ENCODE data around the gene ASXL1.
A peak's percentile ranks its signal among the peaks of the same experiment; 100 is the strongest.

ASXL1 gene

GRCh38 chr20:32357375-32357868 lies 709 bp upstream of the ASXL1 start:
- TF ChIP-seq POLR2AphosphoS5 (IDR thresholded peaks at IDR 0.05; ENCODE audit: low read depth, low read length) (no peak; the same call in 1 of the 2 replicates), TAF1 (IDR thresholded peaks at IDR 0.05; ENCODE audit: borderline replicate concordance, insufficient read depth, low read length) (no peak), FOXP2 (optimal IDR thresholded peaks at IDR 0.05; ENCODE audit: borderline replicate concordance, extremely low read depth, extremely low read length, insufficient read depth) (no peak), SIN3A (IDR thresholded peaks at IDR 0.05; ENCODE audit: borderline replicate concordance, insufficient read depth, low read length) (no peak), REST (IDR thresholded peaks at IDR 0.05; ENCODE audit: insufficient read depth in 1 of 2, low read depth in 2 of 2, low read length in 2 of 2) (no peak; a peak in 1 of 4 replicates)

GRCh38 chr20:32358632-32358882 lies 426 bp downstream of the ASXL1 start:
- no peak for TF ChIP-seq SIN3A (IDR thresholded peaks at IDR 0.05; ENCODE audit: borderline replicate concordance, insufficient read depth, low read length)
- no peak for TF ChIP-seq REST (IDR thresholded peaks at IDR 0.05; ENCODE audit: insufficient read depth in 1 of 2, low read depth in 2 of 2, low read length in 2 of 2)
- TF ChIP-seq FOXP2 (optimal IDR thresholded peaks at IDR 0.05; ENCODE audit: borderline replicate concordance, extremely low read depth, extremely low read length, insufficient read depth): no peak
- no peak for TF ChIP-seq TAF1 (IDR thresholded peaks at IDR 0.05; ENCODE audit: borderline replicate concordance, insufficient read depth, low read length)
- no peak for TF ChIP-seq POLR2AphosphoS5 (IDR thresholded peaks at IDR 0.05; ENCODE audit: low read depth, low read length)

- no peak for TF ChIP-seq POLR2AphosphoS5 (IDR thresholded peaks at IDR 0.05; ENCODE audit: low read depth, low read length)
- TF ChIP-seq TAF1 (IDR thresholded peaks at IDR 0.05; ENCODE audit: borderline replicate concordance, insufficient read depth, low read length): no peak
- TF ChIP-seq SIN3A (IDR thresholded peaks at IDR 0.05; ENCODE audit: borderline replicate concordance, insufficient read depth, low read length): peak; percentile 30; the same call in 1 of the 2 replicates
- TF ChIP-seq FOXP2 (optimal IDR thresholded peaks at IDR 0.05; ENCODE audit: borderline replicate concordance, extremely low read depth, extremely low read length, insufficient read depth): no peak
- no peak for TF ChIP-seq REST (IDR thresholded peaks at IDR 0.05; ENCODE audit: insufficient read depth in 1 of 2, low read depth in 2 of 2, low read length in 2 of 2)
Measured at GRCh38 chr20:32358883-32359632, 927 bp downstream of the ASXL1 start.

GRCh38 chr20:32359633-32360332 lies 1.7 kb downstream of the ASXL1 start:
- TF ChIP-seq POLR2AphosphoS5 (IDR thresholded peaks at IDR 0.05; ENCODE audit: low read depth, low read length) (no peak), SIN3A (IDR thresholded peaks at IDR 0.05; ENCODE audit: borderline replicate concordance, insufficient read depth, low read length) (no peak), REST (IDR thresholded peaks at IDR 0.05; ENCODE audit: insufficient read depth in 1 of 2, low read depth in 2 of 2, low read length in 2 of 2) (no peak), FOXP2 (optimal IDR thresholded peaks at IDR 0.05; ENCODE audit: borderline replicate concordance, extremely low read depth, extremely low read length, insufficient read depth) (no peak), TAF1 (IDR thresholded peaks at IDR 0.05; ENCODE audit: borderline replicate concordance, insufficient read depth, low read length) (no peak)

All from PFSK-1 (cell line).